NCI-H146 treated with DMSO at 0.1 percent for 48 hours (cell line): ENCODE data around the gene NECTIN1.

ENCODE experiments used
- DNase-seq: peaks from one replicate; lab custom pipeline; 2025; ENCODE audit not compliant: unreplicated experiment; lab: John Stamatoyannopoulos, UW

Gene NECTIN1

GRCh38 chr11:119694334-119694733 lies 34.7 kb downstream of the NECTIN1 start:
- no peak for DNase-seq

DNA sequence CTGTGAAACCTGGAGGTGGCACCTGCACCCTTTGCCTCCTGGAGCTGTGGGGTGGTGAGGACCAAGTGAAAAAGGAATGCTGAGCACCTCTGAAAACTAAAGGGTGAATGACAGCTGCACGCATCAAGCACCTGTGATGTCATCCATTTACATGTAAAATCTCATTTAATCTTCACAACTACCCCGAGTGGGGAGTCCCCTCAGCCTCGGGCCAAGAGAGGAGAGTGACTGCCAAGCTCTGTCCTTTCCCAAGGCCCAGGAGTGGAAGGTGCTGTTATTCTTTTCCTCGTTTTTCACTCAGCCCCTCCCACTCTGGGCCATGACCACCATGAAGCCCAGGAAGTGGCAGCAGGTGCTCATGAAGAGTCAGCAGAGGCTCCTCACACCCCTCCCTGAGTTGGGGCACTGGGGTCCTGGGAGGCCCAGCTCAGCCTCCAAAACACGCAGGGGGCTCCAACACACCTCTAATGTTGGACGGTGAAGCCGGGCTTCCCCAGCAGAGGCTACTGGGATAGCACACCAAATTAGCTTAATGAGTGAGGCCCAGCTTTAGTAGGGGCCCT lies 35.7 kb downstream of the NECTIN1 start:
- DNase-seq: no peak

DNA sequence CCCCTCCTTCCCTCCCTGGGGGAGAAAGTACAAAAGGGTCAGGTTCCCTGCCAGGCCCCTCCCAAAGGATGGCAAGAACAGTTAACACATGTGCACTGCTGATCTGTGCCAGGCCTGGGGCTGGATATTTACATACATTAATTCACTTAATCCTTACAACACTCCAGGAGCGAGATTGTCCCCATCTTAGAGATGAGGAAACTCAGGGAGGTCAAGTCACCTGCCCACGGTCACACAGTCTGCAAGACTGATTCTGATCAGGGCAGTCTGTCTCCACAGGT lies 36.5 kb downstream of the NECTIN1 start:
- no peak for DNase-seq

DNA sequence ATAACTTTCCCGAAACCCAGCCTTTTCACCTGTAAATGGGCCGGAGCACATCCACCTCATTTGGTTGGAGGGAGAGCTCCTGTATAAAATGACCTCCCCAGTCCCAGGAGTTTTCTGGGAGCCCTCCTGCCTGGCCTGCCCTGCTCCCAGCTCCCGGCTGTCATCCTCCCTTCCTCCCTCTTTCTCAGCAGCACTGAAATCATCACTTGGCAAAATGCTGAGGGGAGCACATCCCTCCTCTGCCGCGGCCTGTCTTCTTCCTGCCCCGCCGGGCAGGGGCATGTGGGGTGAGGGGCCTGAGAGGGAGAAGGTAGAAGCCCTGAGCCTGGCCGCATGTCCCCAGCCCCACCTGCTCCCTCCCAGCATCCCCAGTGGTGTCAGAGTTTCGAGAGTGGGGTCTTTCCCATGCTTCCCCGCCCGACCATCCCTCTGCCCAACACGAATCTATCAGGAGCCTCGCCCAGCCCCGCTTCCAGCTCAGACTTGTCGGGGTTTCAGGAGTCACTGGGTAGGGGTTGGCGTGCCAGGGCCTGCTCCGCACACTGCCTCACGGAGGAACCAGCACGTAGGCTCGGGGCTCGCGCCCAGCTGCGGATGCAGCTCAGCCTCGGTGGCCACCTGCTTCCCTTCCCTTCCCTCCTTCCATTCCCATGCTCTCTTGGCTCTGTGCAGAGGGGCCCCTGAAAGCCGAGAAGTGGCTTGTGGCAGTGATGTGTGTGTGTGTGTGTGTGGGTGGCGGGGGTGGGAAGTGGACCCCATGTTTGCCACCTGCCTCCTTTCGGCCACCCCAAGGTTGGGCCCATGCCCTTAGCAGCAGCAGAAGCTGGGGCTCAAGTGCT lies 37.1 kb downstream of the NECTIN1 start:
- DNase-seq: no peak

DNA sequence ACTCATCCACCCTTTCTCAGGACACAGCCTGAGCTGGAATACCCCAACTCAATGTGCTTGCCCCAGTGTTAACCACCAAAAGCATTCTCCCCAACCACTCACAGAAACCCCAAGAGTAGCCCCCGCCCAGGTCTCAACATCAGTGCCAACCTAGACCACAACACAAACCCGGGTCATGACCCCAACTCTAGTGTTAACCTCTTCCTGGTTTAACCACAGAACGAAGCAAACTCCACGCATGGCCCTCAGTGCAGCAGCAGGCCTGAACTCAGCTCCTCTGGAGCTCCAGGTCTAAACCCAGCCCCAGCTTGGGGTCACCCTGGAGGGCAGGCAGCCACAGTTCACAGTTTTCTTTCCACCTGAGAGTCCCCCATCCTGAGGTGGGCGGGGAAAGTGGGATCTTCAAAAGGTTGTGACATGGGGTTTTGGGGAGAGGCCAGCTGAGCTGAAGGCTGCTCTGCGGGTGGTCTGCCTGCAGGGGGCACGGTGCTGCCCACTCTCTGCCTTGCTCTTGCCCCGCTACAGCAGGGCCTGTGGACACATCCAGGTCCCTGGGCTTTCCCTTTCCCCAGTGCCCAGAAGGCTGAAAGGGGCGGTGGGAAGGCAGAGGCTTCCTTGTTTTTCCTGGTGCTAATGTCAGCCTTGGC lies 37.9 kb downstream of the NECTIN1 start:
- DNase-seq: no peak

DNA sequence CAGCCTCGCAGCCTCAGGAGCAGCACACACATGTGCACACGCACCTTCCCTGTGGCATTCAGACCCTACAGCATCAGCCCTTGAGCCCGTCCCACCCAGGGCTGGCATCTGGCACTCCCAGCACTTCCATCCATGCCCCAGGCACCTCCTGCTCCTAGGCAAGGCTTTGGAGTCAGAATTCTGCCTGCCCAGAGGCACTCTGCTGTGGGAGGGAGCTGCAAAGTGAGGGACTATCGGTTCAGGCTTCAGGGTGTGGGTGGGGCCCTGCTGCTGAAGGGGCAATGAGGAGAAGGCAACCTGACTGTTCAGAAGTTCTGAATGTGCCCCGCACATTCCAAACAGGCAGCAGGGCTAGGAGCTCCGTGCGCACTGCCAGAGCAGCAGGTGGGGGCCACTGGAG lies 39.7 kb downstream of the NECTIN1 start:
- no peak for DNase-seq

DNA sequence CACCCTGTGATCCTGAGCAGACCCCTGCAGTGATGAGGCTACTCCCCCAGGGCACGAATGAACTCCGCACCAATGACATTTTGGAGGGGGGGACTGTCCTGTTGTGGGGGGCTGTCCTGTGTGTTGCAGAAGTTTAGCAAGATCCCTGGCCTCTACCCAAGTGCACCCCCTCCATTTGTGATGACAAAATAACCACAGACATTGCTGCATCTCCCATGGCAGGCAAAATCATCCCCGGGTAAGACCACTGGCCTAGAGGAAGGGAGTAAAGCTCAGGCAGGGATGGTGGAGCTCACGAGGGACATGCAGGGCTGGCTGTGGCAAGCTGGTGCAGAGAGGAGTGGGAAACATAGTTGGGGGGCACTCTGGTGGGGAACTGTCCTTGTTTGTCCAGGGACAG lies 40.6 kb downstream of the NECTIN1 start:
- DNase-seq: no peak

- DNase-seq: no peak
Measured at GRCh38 chr11:119687373-119688046, 41.5 kb downstream of the NECTIN1 start.

- no peak for DNase-seq
Measured at GRCh38 chr11:119686177-119686882, 42.7 kb downstream of the NECTIN1 start.

GRCh38 chr11:119685111-119685746 lies 43.8 kb downstream of the NECTIN1 start:
- no peak for DNase-seq

- DNase-seq: no peak
Measured at GRCh38 chr11:119684361-119685110, 44.5 kb downstream of the NECTIN1 start.

DNA sequence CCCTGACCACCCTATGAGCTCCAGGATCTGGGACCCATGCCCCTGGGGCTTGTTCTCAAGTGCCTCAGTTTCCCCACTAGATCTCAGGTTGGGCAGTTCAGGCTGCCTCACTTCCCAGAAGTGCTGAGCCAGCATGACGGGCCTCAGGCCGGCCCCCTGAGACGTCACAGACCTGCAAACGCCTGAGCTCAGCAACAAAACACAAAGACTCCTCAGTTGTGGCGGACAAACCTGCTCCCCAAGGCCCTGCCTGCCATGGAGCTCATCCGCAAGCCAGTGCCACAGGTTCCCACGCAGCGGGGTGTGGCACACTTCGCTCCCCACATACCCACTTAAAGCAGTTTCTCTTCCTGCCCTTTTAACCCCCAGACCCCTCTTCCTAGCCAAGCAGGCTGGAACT lies 45.2 kb downstream of the NECTIN1 start:
- DNase-seq: no peak

GRCh38 chr11:119681361-119681910 lies 47.6 kb downstream of the NECTIN1 start:
- no peak for DNase-seq

DNA sequence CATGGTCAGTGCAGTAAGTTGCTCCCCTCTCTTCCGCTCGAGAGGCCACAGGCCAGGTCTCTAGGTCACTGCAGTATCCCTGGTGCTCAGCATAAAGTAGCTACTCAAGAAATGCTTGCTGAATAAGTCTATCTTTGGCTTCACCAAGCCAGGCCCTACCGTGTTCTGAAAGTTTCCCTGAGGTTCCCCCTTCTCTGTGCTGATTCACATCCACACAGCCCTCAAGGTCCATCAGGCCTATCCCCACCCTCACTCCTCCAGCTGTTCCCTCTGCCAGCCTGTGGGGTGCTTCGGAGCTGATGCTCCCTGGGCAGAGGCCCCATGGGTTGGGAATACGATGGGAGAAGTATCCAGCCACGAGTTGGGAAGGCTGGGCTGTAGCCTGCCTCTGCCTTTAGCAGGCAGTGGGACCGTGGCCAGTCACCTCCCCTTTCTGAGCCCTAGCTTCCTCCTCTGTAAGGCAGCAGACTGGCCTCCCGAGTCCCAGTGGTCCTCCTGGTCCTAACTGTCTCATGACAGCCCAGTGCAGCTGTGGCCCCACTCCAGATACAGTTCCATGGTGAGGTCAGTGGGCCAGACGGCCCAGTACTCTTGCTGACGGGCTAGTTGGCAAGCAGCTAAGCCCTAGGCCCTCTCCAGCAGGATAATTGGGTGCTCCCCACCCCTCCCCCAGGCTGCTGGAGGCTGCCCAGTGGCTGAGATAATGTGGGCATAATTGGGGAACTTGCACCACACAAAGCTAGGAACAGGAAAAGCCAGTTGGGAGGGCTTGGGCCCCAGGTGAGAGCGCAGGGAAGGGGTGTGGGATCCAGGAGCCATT lies 48.2 kb downstream of the NECTIN1 start:
- no peak for DNase-seq

DNA sequence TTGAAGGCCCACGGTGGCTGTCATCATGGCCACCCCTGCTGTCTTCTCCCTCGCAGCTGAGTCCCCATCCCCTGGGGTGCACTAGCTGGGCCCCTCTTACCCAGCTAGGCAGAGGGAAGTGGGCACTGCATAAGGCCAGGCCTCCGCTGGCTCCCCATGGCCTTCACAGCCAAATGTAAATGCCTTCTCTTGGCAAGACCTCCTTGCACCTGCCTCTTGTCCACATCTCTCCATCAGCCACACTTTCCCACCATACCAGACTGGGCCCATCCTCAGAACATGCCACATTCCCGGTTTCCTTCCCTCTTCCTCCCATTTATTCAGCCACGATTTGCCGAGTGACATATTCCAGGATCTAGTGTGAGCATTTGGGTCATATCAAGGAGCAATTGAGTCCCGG lies 49.7 kb downstream of the NECTIN1 start:
- no peak for DNase-seq

DNA sequence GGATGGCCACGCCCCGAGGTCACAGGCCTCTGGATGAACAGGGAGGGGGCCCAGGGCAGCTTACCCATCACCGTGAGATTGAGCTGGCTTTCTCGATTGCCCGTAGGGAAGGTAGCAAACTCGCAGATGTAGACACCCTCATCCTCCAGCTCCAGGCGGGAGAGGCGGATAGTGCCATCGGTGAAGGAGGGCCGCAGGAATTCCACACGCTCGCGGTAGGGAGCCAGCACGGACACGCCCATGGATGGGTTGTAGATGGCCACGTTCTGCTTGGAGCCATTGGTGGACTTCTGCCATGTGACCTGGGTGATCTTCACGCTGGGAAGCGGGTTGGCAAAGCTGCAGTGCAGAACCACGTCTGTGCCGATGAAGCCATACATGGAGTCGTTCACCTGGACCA lies 50.6 kb downstream of the NECTIN1 start:
- DNase-seq: no peak

DNA sequence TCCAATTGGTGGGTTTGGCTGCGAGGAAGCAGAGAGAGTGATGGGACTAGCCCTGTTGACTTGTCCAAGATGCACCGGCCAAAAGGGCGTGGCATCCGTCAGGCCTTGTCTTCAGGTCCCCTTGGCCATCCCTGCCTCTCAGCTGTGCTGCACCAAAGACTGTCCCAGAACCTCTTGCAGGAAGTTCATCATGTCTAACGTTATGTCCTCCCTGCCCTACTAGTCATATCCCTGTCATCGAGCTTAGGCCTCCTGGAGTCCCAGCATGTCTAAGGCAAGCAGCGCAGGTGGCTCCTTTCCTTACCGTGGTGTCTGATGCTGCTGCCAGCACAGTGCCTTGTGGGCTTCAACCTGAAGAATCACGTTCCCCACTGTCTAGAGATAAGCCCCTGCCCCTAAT lies 51.2 kb downstream of the NECTIN1 start:
- DNase-seq: no peak

GRCh38 chr11:119676461-119677020 lies 52.5 kb downstream of the NECTIN1 start:
- no peak for DNase-seq
